ENCODE data around the gene PTPRD. TPM values are rescaled to one million over a fixed set of nuclear protein-coding genes. Genes with fewer than 3 reads are reported as not detected.

Gene PTPRD
- total RNA-seq, 4 donors from 2014 or later, result 19.6 to 78.9 (median 45.6) TPM

DNA sequence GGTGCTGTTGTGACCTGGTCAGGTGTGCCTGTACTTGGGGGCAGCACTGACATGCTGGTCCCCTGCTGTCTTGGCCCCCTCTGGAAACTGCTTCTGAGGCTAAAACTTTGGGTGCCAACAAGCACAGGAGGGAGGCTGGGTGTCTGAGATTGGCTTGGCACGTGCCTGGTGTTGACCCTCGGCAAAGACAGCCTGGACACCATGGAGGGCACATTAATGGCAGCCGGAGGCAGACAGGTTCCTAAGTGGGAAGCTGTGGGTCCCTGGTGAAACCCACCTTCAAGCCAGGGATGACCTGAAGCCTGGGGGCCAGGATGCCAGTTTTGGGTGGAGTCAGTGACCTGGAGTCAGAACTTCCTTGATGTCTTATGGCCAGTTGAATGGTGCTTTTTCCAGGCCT, 894.1 kb downstream of the PTPRD start:
- H3K36me3 ChIP-seq, result no peaks in the 10 kb centered on the region
- no peak overlapping the region for H3K4me3 ChIP-seq (replicated peaks in 1 of 3)
- no peaks in the 10 kb centered on the region for H3K9me3 ChIP-seq
- H3K4me1 ChIP-seq, result no peaks in the 10 kb centered on the region
- intact Hi-C loops (cut with DNase I), result no loop called here
- no peak for TF ChIP-seq POLR2A (IDR thresholded peaks at IDR 0.05)
- TF ChIP-seq, protein P1, sequence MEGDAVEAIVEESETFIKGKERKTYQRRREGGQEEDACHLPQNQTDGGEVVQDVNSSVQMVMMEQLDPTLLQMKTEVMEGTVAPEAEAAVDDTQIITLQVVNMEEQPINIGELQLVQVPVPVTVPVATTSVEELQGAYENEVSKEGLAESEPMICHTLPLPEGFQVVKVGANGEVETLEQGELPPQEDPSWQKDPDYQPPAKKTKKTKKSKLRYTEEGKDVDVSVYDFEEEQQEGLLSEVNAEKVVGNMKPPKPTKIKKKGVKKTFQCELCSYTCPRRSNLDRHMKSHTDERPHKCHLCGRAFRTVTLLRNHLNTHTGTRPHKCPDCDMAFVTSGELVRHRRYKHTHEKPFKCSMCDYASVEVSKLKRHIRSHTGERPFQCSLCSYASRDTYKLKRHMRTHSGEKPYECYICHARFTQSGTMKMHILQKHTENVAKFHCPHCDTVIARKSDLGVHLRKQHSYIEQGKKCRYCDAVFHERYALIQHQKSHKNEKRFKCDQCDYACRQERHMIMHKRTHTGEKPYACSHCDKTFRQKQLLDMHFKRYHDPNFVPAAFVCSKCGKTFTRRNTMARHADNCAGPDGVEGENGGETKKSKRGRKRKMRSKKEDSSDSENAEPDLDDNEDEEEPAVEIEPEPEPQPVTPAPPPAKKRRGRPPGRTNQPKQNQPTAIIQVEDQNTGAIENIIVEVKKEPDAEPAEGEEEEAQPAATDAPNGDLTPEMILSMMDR (IDR thresholded peaks at IDR 0.05), result no peak
- WGBS, 2 donors, result 73% methylated on average over 2 of the region's 3 CpGs; no CpG with 5 or more reads in 1 of the 2 donors
- no peak for DNase-seq
- no peaks in the 10 kb centered on the region for H3K27me3 ChIP-seq
- H3K27ac ChIP-seq, result no peak overlapping the region

DNA sequence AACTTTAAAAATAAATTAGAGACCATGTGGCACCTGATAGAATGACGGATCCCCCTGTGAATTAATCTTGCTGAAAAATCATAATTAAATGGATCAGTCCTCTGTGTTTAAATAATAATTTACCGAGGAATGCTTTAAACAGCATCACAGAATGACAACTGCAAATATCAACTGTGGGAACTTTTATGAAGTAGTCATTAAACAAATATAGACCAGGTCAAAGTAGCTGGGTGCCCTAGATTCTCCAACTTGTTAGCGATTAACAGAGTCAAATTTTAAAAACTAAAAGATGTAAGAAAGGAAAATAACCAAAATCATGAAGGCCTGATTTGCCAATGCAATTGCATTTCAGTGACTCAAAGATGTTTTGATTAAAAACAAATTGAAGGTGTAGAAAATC, 933.4 kb downstream of the PTPRD start:
- Histone ChIP-seq H3K27me3 (no peaks in the 10 kb centered on the region), H3K4me3 (replicated peaks in 1 of 3) (no peak overlapping the region), H3K36me3 (no peaks in the 10 kb centered on the region), H3K27ac (no peak overlapping the region), H3K4me1 (peaks cover 8 to 9% of the 10 kb centered on the region in 2 donors), H3K9me3 (no peaks in the 10 kb centered on the region)
- intact Hi-C loops (cut with DNase I), result no loop called here
- WGBS, 2 donors, result 89 to 93% methylated on average over 3 of the region's 3 CpGs
- TF ChIP-seq POLR2A (IDR thresholded peaks at IDR 0.05), result no peak
- TF ChIP-seq, protein P1 (IDR thresholded peaks at IDR 0.05), result no peak
- DNase-seq, result no peak

DNA sequence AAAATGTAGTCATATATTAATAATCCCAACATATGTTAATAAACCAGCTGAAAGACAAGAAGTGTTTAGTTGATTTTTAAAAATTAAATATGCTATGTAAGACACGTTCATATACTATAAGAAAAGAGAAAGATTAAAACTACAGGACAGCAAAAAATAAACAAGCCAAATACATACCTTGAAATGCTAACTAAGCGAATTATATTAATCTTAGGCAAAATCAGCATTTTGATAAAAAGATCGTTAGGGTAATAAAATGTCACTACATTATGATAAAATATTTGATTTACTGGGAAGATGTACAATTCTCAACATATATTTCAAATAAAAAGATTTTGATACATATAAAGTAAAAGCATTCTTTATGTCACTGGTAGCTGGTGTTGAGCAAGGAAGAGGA, 938.3 kb downstream of the PTPRD start:
- H3K4me3 ChIP-seq (replicated peaks in 1 of 3), result no peak overlapping the region
- no peak overlapping the region for H3K27ac ChIP-seq
- no peaks in the 10 kb centered on the region for H3K4me1 ChIP-seq
- 89 to 92% methylated on average over 3 of the region's 3 CpGs for WGBS, 2 donors
- DNase-seq, result no peak
- H3K36me3 ChIP-seq, result no peaks in the 10 kb centered on the region
- no peaks in the 10 kb centered on the region for H3K9me3 ChIP-seq
- TF ChIP-seq, protein P1 (IDR thresholded peaks at IDR 0.05), result no peak
- TF ChIP-seq POLR2A (IDR thresholded peaks at IDR 0.05), result no peak
- H3K27me3 ChIP-seq, result no peaks in the 10 kb centered on the region
- intact Hi-C loops (cut with DNase I), result no loop called here

DNA sequence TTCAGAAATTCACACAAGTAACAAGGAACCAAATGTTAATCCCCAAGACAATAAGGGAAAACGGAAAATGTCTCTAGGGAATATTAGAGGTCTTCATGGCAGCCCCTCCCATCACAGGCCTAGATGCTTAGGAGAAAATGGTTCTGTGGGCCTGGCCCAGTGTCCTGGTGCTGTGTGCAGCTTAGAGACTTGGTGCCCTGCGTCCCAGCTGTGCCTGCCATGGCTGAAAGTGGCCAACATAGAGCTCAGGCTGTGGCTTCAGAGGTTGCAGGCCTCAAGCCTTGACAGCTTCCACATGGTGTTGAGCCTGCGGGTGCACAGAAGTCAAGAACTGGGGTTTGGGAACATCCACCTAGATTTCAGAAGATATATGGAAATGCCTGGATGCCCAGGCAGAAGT, 942.3 kb downstream of the PTPRD start:
- H3K36me3 ChIP-seq, result no peaks in the 10 kb centered on the region
- H3K9me3 ChIP-seq, result no peaks in the 10 kb centered on the region
- WGBS, 2 donors, result 79 to 80% methylated on average over 3 of the region's 3 CpGs
- intact Hi-C loops (cut with DNase I), result no loop called here
- no peaks in the 10 kb centered on the region for H3K27me3 ChIP-seq
- TF ChIP-seq, protein P1 (IDR thresholded peaks at IDR 0.05), result no peak
- no peak for TF ChIP-seq POLR2A (IDR thresholded peaks at IDR 0.05)
- no peak overlapping the region for H3K4me3 ChIP-seq (replicated peaks in 1 of 3)
- no peak overlapping the region for H3K27ac ChIP-seq
- H3K4me1 ChIP-seq, result no peaks in the 10 kb centered on the region
- no peak for DNase-seq

DNA sequence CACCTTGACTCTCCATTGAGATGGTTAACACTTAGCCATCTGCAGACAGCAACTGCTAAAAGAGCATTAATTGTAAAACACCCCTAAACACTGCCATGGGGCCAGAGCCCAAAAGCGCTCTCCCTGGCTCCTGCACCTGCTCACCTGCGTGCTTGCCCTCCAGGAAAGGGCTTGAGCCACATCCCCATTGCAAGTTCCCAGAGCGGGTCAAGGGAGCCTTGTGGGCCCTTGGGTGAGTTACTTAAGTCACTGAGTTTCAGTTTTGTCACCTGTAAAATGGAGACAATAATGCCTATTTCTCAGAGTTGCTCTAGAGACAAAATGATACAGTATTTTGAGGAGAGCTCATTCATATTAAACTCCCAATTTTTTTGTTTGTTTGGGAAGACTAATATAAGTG, 967.8 kb downstream of the PTPRD start:
- Histone ChIP-seq H3K27me3 (no peaks in the 10 kb centered on the region), H3K27ac (no peak overlapping the region), H3K9me3 (no peaks in the 10 kb centered on the region), H3K4me1 (peaks cover 27 to 42% of the 10 kb centered on the region in 2 donors), H3K36me3 (no peaks in the 10 kb centered on the region), H3K4me3 (replicated peaks in 1 of 3) (no peak overlapping the region)
- WGBS, 2 donors, result 95 to 98% methylated on average over 3 of the region's 3 CpGs
- intact Hi-C loops (cut with DNase I), result no loop called here
- TF ChIP-seq POLR2A (IDR thresholded peaks at IDR 0.05), result no peak
- no peak for DNase-seq

DNA sequence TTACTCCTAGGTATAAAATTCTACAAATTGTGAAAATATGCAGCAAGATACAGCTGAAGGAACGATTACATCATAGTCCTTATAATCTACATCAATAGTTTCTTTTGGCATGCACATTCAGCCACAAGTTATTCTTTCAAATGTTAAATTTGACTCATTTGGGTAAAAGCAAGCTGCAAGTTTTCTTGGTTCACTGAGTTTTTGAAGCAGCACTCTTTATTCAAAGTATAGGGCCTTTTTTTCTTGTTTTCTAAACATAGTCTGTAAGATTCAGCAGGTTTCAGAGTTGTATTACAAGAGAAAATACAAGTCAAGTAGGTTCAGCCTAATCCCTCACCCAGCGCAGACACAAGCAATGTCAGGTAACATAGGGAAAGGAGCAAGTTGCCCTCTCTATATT, 981.5 kb downstream of the PTPRD start:
- Histone ChIP-seq H3K9me3 (no peaks in the 10 kb centered on the region), H3K36me3 (no peaks in the 10 kb centered on the region), H3K27ac (peak overlapping the region in 2 of 3 donors; percentile 9 to 26), H3K4me1 (no peaks in the 10 kb centered on the region), H3K27me3 (no peaks in the 10 kb centered on the region), H3K4me3 (replicated peaks in 1 of 3) (no peak overlapping the region)
- TF ChIP-seq POLR2A (IDR thresholded peaks at IDR 0.05), result no peak
- TF ChIP-seq, protein P1 (IDR thresholded peaks at IDR 0.05), result no peak
- intact Hi-C loops (cut with DNase I), result no loop called here
- 36 to 46% methylated on average over 2 of the region's 2 CpGs for WGBS, 2 donors
- no peak for DNase-seq

All from thyroid gland (tissue), 4 donors.